GM12878 (cell line): ENCODE data around the gene C1QTNF7. TPM values are rescaled to one million over a fixed set of nuclear protein-coding genes. Genes with fewer than 3 reads are reported as not detected.

ENCODE experiments used
- ZNF24 ChIP-seq: fragments of 450-650 bp; IDR thresholded peaks from 2 replicates; pipeline ENCODE4 v1.6.1; 2017; ENCODE audit warnings: antibody characterized with exemption, mild to moderate bottlenecking
- polyA plus RNA-seq, 11 experiments: library from polyadenylated mRNA; depleted of rRNA in 4 of 11; unstranded in 6 of 11; stranded (reverse) in 5 of 11; fragments of >200 nt; fragmentation: Nextera tagmentation in 4 of 11; fragmentation: Illumina TruSeq in 1 of 11; extraction: Ambion mirVana in 4 of 11; extraction: Trizol in 1 of 11; gene quantifications; 1 replicate in 1 of 11; 2 replicates in 10 of 11; pipeline versions ENCODE4 v1.2.1 to v1.2.3, GENCODE V29; 2011 to 2016; ENCODE audit warnings: inconsistent platforms in 2 of 11, missing spikeins in 2 of 11, low read depth in 1 of 11
- total RNA-seq, 4 experiments: library from RNA; depleted of rRNA in 3 of 4; stranded (reverse); fragments of >200 nt in 3 of 4; fragmentation: Illumina TruSeq in 1 of 4; extraction: Trizol in 1 of 4; gene quantifications; 2 replicates each; pipeline versions ENCODE4 v1.2.1 to v1.2.3, GENCODE V29; 2013 to 2021
- TF ChIP-seq, protein P1 (sequence below): fragments of 450-650 bp; IDR thresholded peaks from 2 replicates; pipeline ENCODE4 v1.6.1; 2017; ENCODE audit warnings: mild to moderate bottlenecking, moderate library complexity
- TF ChIP-seq, protein P2 (sequence below): fragments of 450-650 bp; formaldehyde crosslinking; IDR thresholded peaks from 2 replicates; pipeline ENCODE4 v1.4.0; 2022; ENCODE audit warnings: mild to moderate bottlenecking, moderate library complexity
- TF ChIP-seq, protein P3 (sequence below): fragments of 450-650 bp; conservative IDR thresholded peaks from 2 replicates; pipeline ENCODE4 v1.6.1; 2017; ENCODE audit warnings: mild to moderate bottlenecking, moderate library complexity

The C1QTNF7 gene
- total and polyA plus RNA-seq, 10 of the 15 experiments (the other 5 are each of a cell fraction or from before 2014, with no cell fraction given): not detected

DNA sequence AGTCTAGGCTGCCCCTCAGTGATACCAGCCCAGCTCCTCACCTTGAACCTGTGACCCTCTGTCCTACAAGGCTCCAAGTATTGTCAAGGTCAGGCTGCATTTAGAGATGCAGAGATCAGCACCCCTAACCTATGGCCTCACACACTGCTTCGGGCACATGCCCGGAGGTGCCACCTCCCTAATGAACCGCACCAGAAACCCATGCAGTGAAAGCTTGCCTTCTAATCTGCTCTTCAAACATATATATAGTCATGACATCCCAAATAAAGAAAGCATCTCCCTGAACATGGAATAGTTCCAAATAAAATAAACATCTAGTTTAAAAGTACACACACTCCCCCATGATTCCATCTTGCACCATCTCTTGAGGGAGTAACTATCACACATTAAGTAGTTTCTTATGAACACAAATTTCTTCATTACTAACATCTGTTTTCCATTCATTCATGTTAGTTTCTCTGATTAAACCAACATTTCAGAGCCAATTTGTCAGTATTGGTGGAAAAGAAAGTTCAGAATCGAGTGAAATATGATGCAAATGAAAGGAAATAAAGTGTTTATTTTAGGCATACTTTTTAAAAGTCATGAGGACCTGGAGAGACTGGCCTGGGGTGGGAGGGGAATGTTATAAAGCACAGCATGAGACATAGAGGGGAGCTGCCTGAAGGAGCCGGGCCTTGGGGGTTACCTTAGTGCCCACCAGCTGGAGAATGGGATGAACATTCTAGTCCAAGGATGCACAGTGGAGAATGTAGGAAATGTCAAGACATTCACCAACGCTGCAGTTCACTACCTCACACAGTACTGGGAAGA is 61.0 kb downstream of the C1QTNF7 start (continued):
- TF ChIP-seq, protein P1, sequence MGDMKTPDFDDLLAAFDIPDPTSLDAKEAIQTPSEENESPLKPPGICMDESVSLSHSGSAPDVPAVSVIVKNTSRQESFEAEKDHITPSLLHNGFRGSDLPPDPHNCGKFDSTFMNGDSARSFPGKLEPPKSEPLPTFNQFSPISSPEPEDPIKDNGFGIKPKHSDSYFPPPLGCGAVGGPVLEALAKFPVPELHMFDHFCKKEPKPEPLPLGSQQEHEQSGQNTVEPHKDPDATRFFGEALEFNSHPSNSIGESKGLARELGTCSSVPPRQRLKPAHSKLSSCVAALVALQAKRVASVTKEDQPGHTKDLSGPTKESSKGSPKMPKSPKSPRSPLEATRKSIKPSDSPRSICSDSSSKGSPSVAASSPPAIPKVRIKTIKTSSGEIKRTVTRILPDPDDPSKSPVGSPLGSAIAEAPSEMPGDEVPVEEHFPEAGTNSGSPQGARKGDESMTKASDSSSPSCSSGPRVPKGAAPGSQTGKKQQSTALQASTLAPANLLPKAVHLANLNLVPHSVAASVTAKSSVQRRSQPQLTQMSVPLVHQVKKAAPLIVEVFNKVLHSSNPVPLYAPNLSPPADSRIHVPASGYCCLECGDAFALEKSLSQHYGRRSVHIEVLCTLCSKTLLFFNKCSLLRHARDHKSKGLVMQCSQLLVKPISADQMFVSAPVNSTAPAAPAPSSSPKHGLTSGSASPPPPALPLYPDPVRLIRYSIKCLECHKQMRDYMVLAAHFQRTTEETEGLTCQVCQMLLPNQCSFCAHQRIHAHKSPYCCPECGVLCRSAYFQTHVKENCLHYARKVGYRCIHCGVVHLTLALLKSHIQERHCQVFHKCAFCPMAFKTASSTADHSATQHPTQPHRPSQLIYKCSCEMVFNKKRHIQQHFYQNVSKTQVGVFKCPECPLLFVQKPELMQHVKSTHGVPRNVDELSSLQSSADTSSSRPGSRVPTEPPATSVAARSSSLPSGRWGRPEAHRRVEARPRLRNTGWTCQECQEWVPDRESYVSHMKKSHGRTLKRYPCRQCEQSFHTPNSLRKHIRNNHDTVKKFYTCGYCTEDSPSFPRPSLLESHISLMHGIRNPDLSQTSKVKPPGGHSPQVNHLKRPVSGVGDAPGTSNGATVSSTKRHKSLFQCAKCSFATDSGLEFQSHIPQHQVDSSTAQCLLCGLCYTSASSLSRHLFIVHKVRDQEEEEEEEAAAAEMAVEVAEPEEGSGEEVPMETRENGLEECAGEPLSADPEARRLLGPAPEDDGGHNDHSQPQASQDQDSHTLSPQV: no peak
- TF ChIP-seq, protein P2, sequence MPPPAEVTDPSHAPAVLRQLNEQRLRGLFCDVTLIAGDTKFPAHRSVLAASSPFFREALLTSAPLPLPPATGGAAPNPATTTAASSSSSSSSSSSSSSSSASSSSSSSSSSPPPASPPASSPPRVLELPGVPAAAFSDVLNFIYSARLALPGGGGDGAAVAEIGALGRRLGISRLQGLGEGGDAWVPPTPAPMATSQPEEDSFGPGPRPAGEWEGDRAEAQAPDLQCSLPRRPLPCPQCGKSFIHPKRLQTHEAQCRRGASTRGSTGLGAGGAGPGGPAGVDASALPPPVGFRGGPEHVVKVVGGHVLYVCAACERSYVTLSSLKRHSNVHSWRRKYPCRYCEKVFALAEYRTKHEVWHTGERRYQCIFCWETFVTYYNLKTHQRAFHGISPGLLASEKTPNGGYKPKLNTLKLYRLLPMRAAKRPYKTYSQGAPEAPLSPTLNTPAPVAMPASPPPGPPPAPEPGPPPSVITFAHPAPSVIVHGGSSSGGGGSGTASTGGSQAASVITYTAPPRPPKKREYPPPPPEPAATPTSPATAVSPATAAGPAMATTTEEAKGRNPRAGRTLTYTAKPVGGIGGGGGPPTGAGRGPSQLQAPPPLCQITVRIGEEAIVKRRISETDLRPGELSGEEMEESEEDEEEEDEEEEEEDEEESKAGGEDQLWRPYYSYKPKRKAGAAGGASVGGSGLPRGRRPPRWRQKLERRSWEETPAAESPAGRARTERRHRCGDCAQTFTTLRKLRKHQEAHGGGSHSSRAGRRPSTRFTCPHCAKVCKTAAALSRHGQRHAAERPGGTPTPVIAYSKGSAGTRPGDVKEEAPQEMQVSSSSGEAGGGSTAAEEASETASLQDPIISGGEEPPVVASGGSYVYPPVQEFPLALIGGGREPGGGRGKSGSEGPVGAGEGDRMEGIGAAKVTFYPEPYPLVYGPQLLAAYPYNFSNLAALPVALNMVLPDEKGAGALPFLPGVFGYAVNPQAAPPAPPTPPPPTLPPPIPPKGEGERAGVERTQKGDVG (CRISPR knock-in tag): no peak
- TF ChIP-seq ZNF24: no peak
- TF ChIP-seq, protein P3, sequence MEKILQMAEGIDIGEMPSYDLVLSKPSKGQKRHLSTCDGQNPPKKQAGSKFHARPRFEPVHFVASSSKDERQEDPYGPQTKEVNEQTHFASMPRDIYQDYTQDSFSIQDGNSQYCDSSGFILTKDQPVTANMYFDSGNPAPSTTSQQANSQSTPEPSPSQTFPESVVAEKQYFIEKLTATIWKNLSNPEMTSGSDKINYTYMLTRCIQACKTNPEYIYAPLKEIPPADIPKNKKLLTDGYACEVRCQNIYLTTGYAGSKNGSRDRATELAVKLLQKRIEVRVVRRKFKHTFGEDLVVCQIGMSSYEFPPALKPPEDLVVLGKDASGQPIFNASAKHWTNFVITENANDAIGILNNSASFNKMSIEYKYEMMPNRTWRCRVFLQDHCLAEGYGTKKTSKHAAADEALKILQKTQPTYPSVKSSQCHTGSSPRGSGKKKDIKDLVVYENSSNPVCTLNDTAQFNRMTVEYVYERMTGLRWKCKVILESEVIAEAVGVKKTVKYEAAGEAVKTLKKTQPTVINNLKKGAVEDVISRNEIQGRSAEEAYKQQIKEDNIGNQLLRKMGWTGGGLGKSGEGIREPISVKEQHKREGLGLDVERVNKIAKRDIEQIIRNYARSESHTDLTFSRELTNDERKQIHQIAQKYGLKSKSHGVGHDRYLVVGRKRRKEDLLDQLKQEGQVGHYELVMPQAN: no peak
